Mesendoderm (in vitro differentiated cells): Measurements from ENCODE around the gene MRPL52.

ENCODE experiments used
- DNase-seq: peaks from one replicate; pipeline ENCODE4 v3.0.0; 2013
- H2AK5ac ChIP-seq: 2 replicates; pipeline ENCODE4 v1.6.1; 2013; ENCODE audit warnings: low read length, inconsistent platforms
- H2BK120ac ChIP-seq: 2 replicates; pipeline ENCODE4 v1.6.1; 2013; ENCODE audit warnings: low read depth, mild to moderate bottlenecking, low read length, moderate library complexity, mixed read lengths
- H2BK15ac ChIP-seq: replicated peaks from 2 replicates; pipeline ENCODE4 v1.6.1; 2013; ENCODE audit warnings: low read depth, mild to moderate bottlenecking, moderate library complexity
- H2BK5ac ChIP-seq: 2 replicates; pipeline ENCODE4 v1.6.1; 2013; ENCODE audit warnings: low read length, inconsistent platforms
- H3K18ac ChIP-seq: 2 replicates; pipeline ENCODE4 v1.6.1; 2013; ENCODE audit warnings: mild to moderate bottlenecking, low read length, mixed read lengths
- H3K23ac ChIP-seq: one replicate; pipeline ENCODE4 v1.6.1; 2013; ENCODE audit warnings: low read length
- H3K27ac ChIP-seq: 2 replicates; pipeline ENCODE4 v1.5.1; 2013; ENCODE audit warnings: low read depth, mild to moderate bottlenecking, inconsistent platforms, low read length, moderate library complexity
- H3K27me3 ChIP-seq: 2 replicates; pipeline ENCODE4 v1.6.1; 2013; ENCODE audit warnings: low read length, control low read depth, mild to moderate bottlenecking, inconsistent platforms; ENCODE audit not compliant: insufficient read depth, poor library complexity
- H3K36me3 ChIP-seq: 2 replicates; pipeline ENCODE4 v1.6.1; 2013; ENCODE audit warnings: low read length, inconsistent platforms; ENCODE audit not compliant: control insufficient read depth, insufficient read depth
- H3K4ac ChIP-seq: one replicate; pipeline ENCODE4 v1.6.1; 2013; ENCODE audit warnings: low read depth, mild to moderate bottlenecking, low read length, moderate library complexity
- H3K4me1 ChIP-seq: 2 replicates; pipeline ENCODE4 v1.6.1; 2013; ENCODE audit warnings: low read depth, low read length, inconsistent platforms; ENCODE audit not compliant: control insufficient read depth
- H3K4me2 ChIP-seq: 2 replicates; pipeline ENCODE4 v1.6.1; 2013; ENCODE audit warnings: low read length
- H3K4me3 ChIP-seq: 2 replicates; pipeline ENCODE4 v1.5.1; 2013; ENCODE audit warnings: mild to moderate bottlenecking, low read length
- H3K56ac ChIP-seq: one replicate; pipeline ENCODE4 v1.6.1; 2013; ENCODE audit warnings: low read length
- H3K79me1 ChIP-seq: 2 replicates; pipeline ENCODE4 v1.6.1; 2013; ENCODE audit warnings: low read length, inconsistent platforms
- H3K79me2 ChIP-seq: 2 replicates; pipeline ENCODE4 v1.6.1; 2013; ENCODE audit warnings: mild to moderate bottlenecking, low read length; ENCODE audit not compliant: control insufficient read depth, insufficient read depth
- H3K9ac ChIP-seq: 2 replicates; pipeline ENCODE4 v1.6.1; 2013; ENCODE audit warnings: low read length, inconsistent platforms
- H4K5ac ChIP-seq: one replicate; pipeline ENCODE4 v1.6.1; 2013; ENCODE audit warnings: low read length
- H4K8ac ChIP-seq: one replicate; pipeline ENCODE4 v1.6.1; 2013; ENCODE audit warnings: low read depth, mild to moderate bottlenecking, control low read depth, low read length, moderate library complexity
- WGBS: extraction: QIAGEN DNeasy Blood & Tissue Kit; methylation state at CpG from one replicate; pipeline ENCODE4 v1.1.7; 2013; ENCODE audit warnings: low lambda C conversion rate, missing lambda C conversion rate; ENCODE audit not compliant: insufficient coverage; ENCODE audit errors: extremely low coverage; 5-methylcytosine and 5-hydroxymethylcytosine counted together

Gene MRPL52

GRCh38 chr14:22812744-22813143, 16.9 kb upstream of the MRPL52 start:
- no peak overlapping the region for H4K8ac ChIP-seq
- H3K18ac ChIP-seq, result no peak overlapping the region
- H3K27ac ChIP-seq, result no peak overlapping the region
- H3K79me1 ChIP-seq, result no peaks in the 10 kb centered on the region
- H3K4ac ChIP-seq, result no peak overlapping the region
- no peak overlapping the region for H2BK15ac ChIP-seq
- H2BK120ac ChIP-seq, result no peak overlapping the region
- no peaks in the 10 kb centered on the region for H3K79me2 ChIP-seq
- no peak overlapping the region for H3K4me2 ChIP-seq
- H2BK5ac ChIP-seq, result no peak overlapping the region
- H3K27me3 ChIP-seq, result no peaks in the 10 kb centered on the region
- no peak overlapping the region for H3K23ac ChIP-seq
- H3K4me3 ChIP-seq, result no peak overlapping the region
- DNase-seq, result peak; percentile 45
- no CpG with 5 or more reads among the region's 4 CpGs for WGBS
- H3K36me3 ChIP-seq, result no peaks in the 10 kb centered on the region
- no peak overlapping the region for H2AK5ac ChIP-seq
- no peak overlapping the region for H3K56ac ChIP-seq
- no peak overlapping the region for H3K9ac ChIP-seq
- H4K5ac ChIP-seq, result no peak overlapping the region
- peaks cover 10% of the 10 kb centered on the region for H3K4me1 ChIP-seq

- WGBS, result no CpG with 5 or more reads among the region's 9 CpGs
Observed at GRCh38 chr14:22813145-22813544, 16.5 kb upstream of the MRPL52 start.

GRCh38 chr14:22814373-22814772, 15.3 kb upstream of the MRPL52 start:
- Histone ChIP-seq H3K36me3 (no peaks in the 10 kb centered on the region), H3K4ac (no peak overlapping the region), H3K4me2 (no peak overlapping the region), H3K18ac (peak overlapping the region; percentile 2), H3K27ac (no peak overlapping the region), H3K4me1 (peaks cover 10% of the 10 kb centered on the region), H3K56ac (no peak overlapping the region), H2AK5ac (peak overlapping the region; percentile 92), H2BK15ac (no peak overlapping the region), H3K23ac (no peak overlapping the region), H2BK120ac (no peak overlapping the region), H3K27me3 (no peaks in the 10 kb centered on the region), H2BK5ac (no peak overlapping the region), H3K79me1 (no peaks in the 10 kb centered on the region), H4K8ac (no peak overlapping the region), H3K9ac (no peak overlapping the region), H4K5ac (no peak overlapping the region), H3K4me3 (no peak overlapping the region), H3K79me2 (no peaks in the 10 kb centered on the region)
- no CpG with 5 or more reads among the region's 7 CpGs for WGBS
- no peak for DNase-seq

More at GRCh38 chr14:22813145-22813544, 16.5 kb upstream of the MRPL52 start:
- no peaks in the 10 kb centered on the region for H3K36me3 ChIP-seq
- no peak overlapping the region for H2BK15ac ChIP-seq
- DNase-seq, result no peak
- H3K23ac ChIP-seq, result no peak overlapping the region
- no peak overlapping the region for H3K4me3 ChIP-seq
- H2BK5ac ChIP-seq, result no peak overlapping the region
- no peak overlapping the region for H2AK5ac ChIP-seq
- H2BK120ac ChIP-seq, result no peak overlapping the region
- H3K9ac ChIP-seq, result no peak overlapping the region
- no peaks in the 10 kb centered on the region for H3K27me3 ChIP-seq
- no peak overlapping the region for H3K27ac ChIP-seq
- H4K5ac ChIP-seq, result no peak overlapping the region
- no peak overlapping the region for H3K4ac ChIP-seq
- no peak overlapping the region for H4K8ac ChIP-seq
- H3K4me1 ChIP-seq, result peaks cover 10% of the 10 kb centered on the region
- no peak overlapping the region for H3K18ac ChIP-seq
- H3K56ac ChIP-seq, result no peak overlapping the region
- H3K79me1 ChIP-seq, result no peaks in the 10 kb centered on the region
- H3K79me2 ChIP-seq, result no peaks in the 10 kb centered on the region
- no peak overlapping the region for H3K4me2 ChIP-seq

DNA sequence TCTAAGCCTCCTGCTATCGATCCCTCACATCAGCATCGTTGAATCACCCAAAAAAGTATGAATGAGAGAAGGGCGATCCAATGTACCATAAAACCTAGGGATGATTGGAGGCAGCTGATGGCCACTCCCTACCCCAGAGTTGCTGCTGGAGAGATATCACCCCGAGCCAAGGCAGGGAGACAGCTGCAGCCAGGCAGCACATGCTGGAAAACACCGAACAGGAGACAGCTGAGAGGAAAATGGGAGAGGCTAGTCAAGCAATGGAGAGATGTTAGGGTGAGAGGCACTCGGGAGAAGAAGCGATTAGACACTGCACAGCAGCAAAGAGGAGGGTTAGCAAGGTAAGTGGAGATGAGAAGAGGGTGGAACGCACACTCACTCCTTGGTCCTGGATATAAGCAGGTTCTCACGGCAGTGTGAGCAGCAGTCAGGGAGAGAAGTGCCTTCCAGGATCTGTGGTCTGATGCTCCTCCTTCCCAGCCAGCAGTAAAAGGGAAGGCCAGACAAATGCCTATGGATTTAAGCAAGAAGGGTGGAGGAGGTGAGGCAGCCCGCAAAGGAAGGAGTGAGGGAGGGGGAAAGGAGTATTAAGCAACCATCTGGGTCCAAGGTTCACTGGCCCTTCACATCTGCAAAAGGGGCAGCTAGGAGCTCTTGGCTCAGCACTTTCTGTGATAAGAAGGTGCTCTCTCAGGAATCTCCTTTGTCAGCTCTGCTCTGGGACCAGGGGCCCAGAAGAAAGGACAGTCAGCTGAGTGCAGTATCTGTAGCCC, 14.6 kb upstream of the MRPL52 start, which contains the start of gene SLC7A7:
Gene SLC7A7, minus strand, starts transcription at position 495 of the 773 bp plus-strand sequence. CDS start 2,037 bp downstream, outside the sequence.
- Histone ChIP-seq H3K27me3 (no peaks in the 10 kb centered on the region), H3K18ac (peak within 1 kb of the TSS; percentile 71), H2BK5ac (peak within 1 kb of the TSS; percentile 78), H3K9ac (peak within 1 kb of the TSS; percentile 54), H3K79me2 (no peaks in the 10 kb centered on the region), H2BK120ac (peak within 1 kb of the TSS; percentile 55), H3K27ac (peak within 1 kb of the TSS; percentile 29), H3K56ac (peak within 1 kb of the TSS; percentile 91), H2BK15ac (no peak within 1 kb of the TSS), H4K8ac (no peak within 1 kb of the TSS), H3K79me1 (no peaks in the 10 kb centered on the region), H3K4ac (peak within 1 kb of the TSS; percentile 73), H4K5ac (no peak within 1 kb of the TSS), H2AK5ac (peak within 1 kb of the TSS; percentile 92), H3K4me1 (peaks cover 15% of the 10 kb centered on the region), H3K23ac (no peak within 1 kb of the TSS), H3K4me2 (no peak within 1 kb of the TSS), H3K4me3 (no peak within 1 kb of the TSS), H3K36me3 (no peaks in the 10 kb centered on the region)
- DNase-seq, result peak; percentile 75
- no CpG with 5 or more reads among the region's 10 CpGs for WGBS

DNA sequence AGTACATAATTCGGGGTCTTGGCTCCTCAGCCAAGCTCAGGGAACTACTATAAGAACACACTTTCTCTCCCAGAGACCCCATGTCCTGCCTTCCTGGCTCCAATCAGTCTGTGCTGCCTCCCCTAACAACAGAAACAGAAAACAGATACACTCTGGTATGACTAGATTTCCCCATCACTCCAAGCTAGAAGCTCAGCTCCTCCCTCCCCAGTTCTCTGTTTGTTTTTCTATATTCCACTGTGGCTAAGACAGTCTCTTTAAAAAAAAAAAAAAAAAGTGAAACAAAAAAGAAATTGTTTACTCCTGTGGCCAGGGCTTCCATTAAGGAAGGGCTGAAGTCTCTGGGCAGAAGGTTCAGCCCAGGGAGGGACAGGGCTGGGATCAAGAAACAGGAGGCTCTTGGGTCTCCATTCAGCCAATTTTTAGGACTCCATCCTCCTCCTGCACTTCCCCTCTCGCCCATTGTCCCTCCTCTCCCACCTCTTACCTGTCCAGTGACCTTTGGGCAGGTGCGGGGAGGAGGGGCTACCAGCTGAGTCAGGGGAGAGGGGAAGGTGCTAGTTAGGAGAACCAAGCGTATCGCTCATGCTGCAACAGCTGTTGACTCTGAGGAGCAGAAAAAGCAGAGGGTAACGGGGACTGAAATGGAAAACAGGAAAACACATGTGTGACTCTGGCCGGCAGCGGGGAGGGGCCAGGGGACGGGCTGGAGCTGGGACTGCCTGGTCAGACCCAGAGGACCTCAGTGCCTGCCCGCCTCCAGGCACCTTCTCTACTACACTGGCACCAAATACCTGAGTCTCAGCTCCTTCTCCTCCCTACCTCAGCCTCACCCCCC, 10.3 kb upstream of the MRPL52 start:
- Histone ChIP-seq H3K4me2 (peak overlapping the region; percentile 17), H3K56ac (peak overlapping the region; percentile 63), H3K79me2 (no peaks in the 10 kb centered on the region), H3K4me1 (peaks cover 23% of the 10 kb centered on the region), H3K27me3 (no peaks in the 10 kb centered on the region), H4K8ac (no peak overlapping the region), H3K79me1 (no peaks in the 10 kb centered on the region), H2BK15ac (peak overlapping the region; percentile 8), H3K9ac (peak overlapping the region; percentile 38), H2BK5ac (peak overlapping the region; percentile 73), H3K18ac (peak overlapping the region; percentile 72), H3K23ac (no peak overlapping the region), H2BK120ac (no peak overlapping the region), H3K4me3 (no peak overlapping the region), H2AK5ac (peak overlapping the region; percentile 90), H3K36me3 (no peaks in the 10 kb centered on the region), H3K4ac (peak overlapping the region; percentile 46), H3K27ac (peak overlapping the region; percentile 69), H4K5ac (no peak overlapping the region)
- peak; percentile 72 for DNase-seq
- no CpG with 5 or more reads among the region's 10 CpGs for WGBS
